Measurements from ENCODE around the gene KIF26B. TPM values are rescaled to one million over a fixed set of nuclear protein-coding genes. Genes with fewer than 3 reads are reported as not detected.
A peak's percentile ranks its signal among the peaks of the same experiment; 100 is the strongest.

KIF26B gene
- total and polyA plus RNA-seq, 8 donors: 0.15 to 3.2 (median 0.89) TPM; not detected in 1

DNA sequence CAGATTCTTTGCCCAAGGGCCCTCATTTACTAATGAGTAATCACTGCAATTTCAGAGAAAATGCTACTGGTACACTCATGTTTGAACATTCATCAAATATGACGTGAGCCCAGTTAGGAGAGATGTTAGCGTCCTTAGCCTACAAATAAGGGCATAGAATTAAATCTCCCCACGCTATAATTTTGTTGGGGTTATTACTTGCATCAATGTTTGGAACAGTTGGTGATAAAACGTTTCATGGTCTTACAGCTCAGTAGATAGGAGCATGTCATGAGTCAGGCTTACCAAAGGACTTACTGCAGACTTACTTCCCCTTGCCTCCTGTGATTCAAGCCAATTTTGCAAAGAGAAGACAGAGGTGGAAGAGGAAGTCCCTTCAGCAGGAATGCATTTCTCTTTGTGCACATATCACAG is 304.0 kb downstream of the KIF26B start:
- Histone ChIP-seq H3K36me3 (no peaks in the 10 kb centered on the region), H3K4me1 (no peaks in the 10 kb centered on the region), H3K27ac (no peak overlapping the region), H3K9me3 (no peaks in the 10 kb centered on the region), H3K4me3 (no peak overlapping the region), H3K27me3 (no peaks in the 10 kb centered on the region)
- 63 to 70% (median 68%) methylated on average over 4 of the region's 4 CpGs for WGBS, 5 donors
- TF ChIP-seq POLR2A (IDR thresholded peaks at IDR 0.05) (no peak), EP300 (IDR thresholded peaks at IDR 0.05) (no peak), POLR2AphosphoS5 (IDR thresholded peaks at IDR 0.05) (no peak)
- TF ChIP-seq, protein P1, sequence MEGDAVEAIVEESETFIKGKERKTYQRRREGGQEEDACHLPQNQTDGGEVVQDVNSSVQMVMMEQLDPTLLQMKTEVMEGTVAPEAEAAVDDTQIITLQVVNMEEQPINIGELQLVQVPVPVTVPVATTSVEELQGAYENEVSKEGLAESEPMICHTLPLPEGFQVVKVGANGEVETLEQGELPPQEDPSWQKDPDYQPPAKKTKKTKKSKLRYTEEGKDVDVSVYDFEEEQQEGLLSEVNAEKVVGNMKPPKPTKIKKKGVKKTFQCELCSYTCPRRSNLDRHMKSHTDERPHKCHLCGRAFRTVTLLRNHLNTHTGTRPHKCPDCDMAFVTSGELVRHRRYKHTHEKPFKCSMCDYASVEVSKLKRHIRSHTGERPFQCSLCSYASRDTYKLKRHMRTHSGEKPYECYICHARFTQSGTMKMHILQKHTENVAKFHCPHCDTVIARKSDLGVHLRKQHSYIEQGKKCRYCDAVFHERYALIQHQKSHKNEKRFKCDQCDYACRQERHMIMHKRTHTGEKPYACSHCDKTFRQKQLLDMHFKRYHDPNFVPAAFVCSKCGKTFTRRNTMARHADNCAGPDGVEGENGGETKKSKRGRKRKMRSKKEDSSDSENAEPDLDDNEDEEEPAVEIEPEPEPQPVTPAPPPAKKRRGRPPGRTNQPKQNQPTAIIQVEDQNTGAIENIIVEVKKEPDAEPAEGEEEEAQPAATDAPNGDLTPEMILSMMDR (IDR thresholded peaks at IDR 0.05): no peak
- intact Hi-C loops (cut with DNase I; ENCODE audit: low total_unique reads): no loop called here
- peak in 1 of 2 donors; percentile 22 for DNase-seq

DNA sequence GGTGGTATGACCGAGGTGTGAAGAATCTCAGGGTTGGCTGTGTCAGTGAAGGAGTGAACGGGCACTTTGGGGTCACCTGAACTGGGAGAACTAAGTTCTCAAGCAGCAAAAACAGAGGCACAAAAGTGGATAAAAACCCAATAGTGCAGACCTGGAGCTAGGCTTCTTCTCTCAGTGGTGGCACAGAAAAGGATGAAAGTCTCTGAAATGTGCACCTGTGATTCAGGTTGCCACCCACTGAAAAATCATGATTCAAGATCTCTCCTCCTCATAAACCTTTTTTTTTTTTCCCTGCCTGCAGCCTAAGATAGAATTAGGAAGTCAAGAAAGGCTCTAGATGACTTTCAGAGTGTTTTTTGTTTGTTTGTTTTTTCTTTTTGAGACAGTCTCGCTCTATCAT is 304.8 kb downstream of the KIF26B start:
- intact Hi-C loops (cut with DNase I; ENCODE audit: low total_unique reads): no loop called here

DNA sequence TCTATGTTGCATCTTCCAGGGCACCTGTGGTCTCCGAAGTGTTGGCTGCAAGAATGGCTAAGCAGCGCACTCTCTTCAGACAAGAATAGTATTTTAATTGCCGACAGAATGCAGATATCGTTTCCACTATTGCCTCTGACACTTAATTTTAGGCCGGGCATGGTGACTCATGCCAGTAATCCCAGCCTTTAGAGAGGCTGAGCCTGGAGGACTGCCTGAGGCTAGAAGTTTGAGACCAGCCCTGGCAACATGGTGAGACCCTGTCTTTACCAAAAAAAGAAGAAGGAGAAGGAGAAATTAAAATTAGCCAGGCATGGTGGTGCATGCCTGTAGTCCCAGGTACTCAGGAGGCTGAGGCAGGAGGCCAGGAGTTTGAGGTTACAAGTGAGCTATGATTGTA is 306.9 kb downstream of the KIF26B start:
- TF ChIP-seq, protein P1 (IDR thresholded peaks at IDR 0.05): no peak
- no peak for TF ChIP-seq POLR2AphosphoS5 (IDR thresholded peaks at IDR 0.05)
- 90 to 100% (median 95%) methylated on average over 5 of the region's 5 CpGs for whole genome bisulfite sequencing, 5 donors

More for the DNA sequence above, 304.8 kb downstream of the KIF26B start:
- Histone ChIP-seq H3K9me3 (no peaks in the 10 kb centered on the region), H3K27me3 (no peaks in the 10 kb centered on the region), H3K27ac (no peak overlapping the region), H3K4me3 (no peak overlapping the region), H3K36me3 (no peaks in the 10 kb centered on the region), H3K4me1 (no peaks in the 10 kb centered on the region)
- 83 to 94% (median 89%) methylated on average over 3 of the region's 3 CpGs for WGBS, 5 donors
- DNase-seq: no peak
- no peak for TF ChIP-seq POLR2A (IDR thresholded peaks at IDR 0.05)

DNA sequence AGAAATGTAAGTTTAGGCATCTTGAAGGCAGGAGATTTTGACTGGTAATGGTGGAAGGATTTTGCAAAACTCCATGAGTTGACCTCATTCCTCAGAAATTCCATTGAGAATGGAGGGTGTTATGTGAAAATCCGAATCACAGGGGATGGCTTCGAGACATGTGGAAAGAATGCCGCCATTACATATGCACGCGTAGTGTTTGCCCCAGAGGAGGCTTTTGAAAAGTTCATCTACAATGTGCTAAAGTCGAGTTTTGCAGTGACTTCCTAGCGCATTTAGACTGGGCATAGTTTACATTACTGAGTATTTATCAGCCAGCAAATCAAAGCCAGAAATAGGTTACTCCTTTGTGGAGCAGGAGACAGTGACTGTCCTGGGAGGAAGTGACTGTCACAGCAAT is 307.4 kb downstream of the KIF26B start:
- Histone ChIP-seq H3K9me3 (no peaks in the 10 kb centered on the region), H3K27me3 (no peaks in the 10 kb centered on the region), H3K4me1 (no peaks in the 10 kb centered on the region), H3K36me3 (no peaks in the 10 kb centered on the region), H3K4me3 (no peak overlapping the region), H3K27ac (no peak overlapping the region)
- WGBS, 5 donors: 78 to 94% (median 84%) methylated on average over 7 of the region's 7 CpGs
- no peak for TF ChIP-seq POLR2A (IDR thresholded peaks at IDR 0.05)
- no peak for TF ChIP-seq EP300 (IDR thresholded peaks at IDR 0.05)
- TF ChIP-seq, protein P1 (IDR thresholded peaks at IDR 0.05): no peak
- TF ChIP-seq POLR2AphosphoS5 (IDR thresholded peaks at IDR 0.05): no peak
- intact Hi-C loops (cut with DNase I; ENCODE audit: low total_unique reads): no loop called here
- no peak for DNase-seq

More for the DNA sequence above, 306.9 kb downstream of the KIF26B start:
- H3K4me1 ChIP-seq: no peaks in the 10 kb centered on the region
- H3K27ac ChIP-seq: no peak overlapping the region
- H3K36me3 ChIP-seq: no peaks in the 10 kb centered on the region
- no peaks in the 10 kb centered on the region for H3K9me3 ChIP-seq
- no peak for DNase-seq
- intact Hi-C loops (cut with DNase I; ENCODE audit: low total_unique reads): no loop called here
- H3K4me3 ChIP-seq: no peak overlapping the region
- no peaks in the 10 kb centered on the region for H3K27me3 ChIP-seq

DNA sequence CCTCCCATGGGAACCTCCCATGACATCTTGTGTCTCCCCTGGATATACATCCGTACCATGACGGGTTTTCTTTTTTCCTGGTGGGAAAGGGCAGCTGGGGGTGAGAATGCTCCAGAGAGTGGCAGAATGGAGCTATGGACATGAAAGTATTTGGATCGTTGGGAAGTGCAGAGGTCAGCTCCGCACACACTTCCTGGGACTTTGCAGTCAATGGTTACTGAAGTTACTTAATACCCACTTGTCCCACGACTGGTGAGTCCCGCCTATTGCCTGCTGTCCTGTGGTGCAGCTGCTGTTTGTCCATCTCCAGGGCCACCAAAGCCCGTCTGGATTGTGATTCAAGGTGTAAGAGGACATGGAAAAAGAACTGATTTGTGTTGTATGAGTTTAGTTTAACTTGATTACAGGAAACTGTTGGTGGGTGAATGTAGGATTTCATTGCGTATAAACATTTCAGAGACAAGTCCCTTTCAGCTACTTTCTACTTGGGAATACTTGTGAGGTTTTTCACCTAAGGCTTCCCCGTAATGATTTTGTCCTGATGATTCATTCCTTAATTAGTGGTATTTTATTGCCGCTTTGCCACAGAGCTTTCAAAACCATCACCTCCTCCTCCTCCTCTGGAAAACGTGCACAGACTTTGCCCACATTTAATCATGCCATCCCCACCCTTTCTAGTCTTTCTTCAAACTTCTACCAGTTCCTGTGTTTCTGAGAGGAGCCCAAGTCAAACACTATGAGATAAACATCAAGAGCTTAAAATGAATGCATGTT is 308.8 kb downstream of the KIF26B start:
- no peak overlapping the region for H3K27ac ChIP-seq

More for the DNA sequence above, 308.8 kb downstream of the KIF26B start:
- no peaks in the 10 kb centered on the region for H3K36me3 ChIP-seq
- intact Hi-C loops (cut with DNase I; ENCODE audit: low total_unique reads): no loop called here
- no peaks in the 10 kb centered on the region for H3K9me3 ChIP-seq
- 73 to 84% (median 81%) methylated on average over 11 of the region's 11 CpGs for WGBS, 5 donors
- H3K27me3 ChIP-seq: no peaks in the 10 kb centered on the region
- TF ChIP-seq EP300 (IDR thresholded peaks at IDR 0.05): no peak
- TF ChIP-seq, protein P1 (IDR thresholded peaks at IDR 0.05): no peak
- no peak for TF ChIP-seq POLR2A (IDR thresholded peaks at IDR 0.05)
- TF ChIP-seq POLR2AphosphoS5 (IDR thresholded peaks at IDR 0.05): no peak
- H3K4me3 ChIP-seq: no peak overlapping the region
- H3K4me1 ChIP-seq: no peaks in the 10 kb centered on the region
- no peak for DNase-seq

All from stomach (tissue), 9 donors.